ENCODE data around the gene NEK5. TPM values are rescaled to one million over a fixed set of nuclear protein-coding genes. Genes with fewer than 3 reads are reported as not detected.

The NEK5 gene
- total and polyA plus RNA-seq, 2 of the 8 experiments (the other 6 are each of a cell fraction or from before 2014, with no cell fraction given): 0.12 to 0.35 TPM

DNA sequence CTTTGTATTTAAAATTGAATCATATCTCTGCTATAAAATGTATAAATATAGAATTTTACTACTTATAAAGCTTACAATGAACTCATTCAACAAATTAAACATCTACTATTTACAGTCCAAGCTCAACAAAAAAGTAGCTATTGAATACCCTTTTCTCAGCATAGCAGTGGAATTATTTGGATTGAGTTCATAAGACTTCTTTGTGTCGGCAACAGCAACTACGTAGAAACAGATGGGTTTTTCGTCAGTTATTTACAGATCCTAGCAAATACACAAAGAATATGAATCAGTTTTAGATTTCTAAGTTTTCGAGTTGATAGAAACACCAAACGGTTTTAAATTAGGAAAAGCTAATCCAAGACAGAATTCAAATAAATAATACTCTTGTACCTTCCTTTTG is 41.0 kb upstream of the NEK5 start (continued):
- TF ChIP-seq CREB1 (IDR thresholded peaks at IDR 0.05): no peak
- no peak for TF ChIP-seq GTF2F1 (IDR thresholded peaks at IDR 0.05; ENCODE audit: borderline replicate concordance, low read depth, low read length)
- TF ChIP-seq POLR2AphosphoS5 (IDR thresholded peaks at IDR 0.05; ENCODE audit: low read depth, low read length): no peak

Data from H1 (cell line).